ENCODE data around the gene ARID1B.
A peak's percentile ranks its signal among the peaks of the same experiment; 100 is the strongest.

The ARID1B gene

GRCh38 chr6:156881687-156882629 is 104.8 kb downstream of the ARID1B start:
- no peak for DNase-seq

GRCh38 chr6:156883497-156884252 is 106.5 kb downstream of the ARID1B start:
- DNase-seq, result peak; percentile 39

- DNase-seq, result no peak
These were observed 107.1 kb downstream of the ARID1B start for GRCh38 chr6:156884306-156884705.

- DNase-seq, result no peak
These were observed 108.4 kb downstream of the ARID1B start for GRCh38 chr6:156885562-156885961.

- DNase-seq, result no peak
These were observed 109.2 kb downstream of the ARID1B start for GRCh38 chr6:156886409-156886808.

- no peak for DNase-seq
These were observed 110.6 kb downstream of the ARID1B start for GRCh38 chr6:156887623-156888269.

GRCh38 chr6:156889469-156889868 is 112.3 kb downstream of the ARID1B start:
- peak; percentile 41 for DNase-seq

GRCh38 chr6:156889986-156890385 is 112.8 kb downstream of the ARID1B start:
- DNase-seq, result no peak

- DNase-seq, result no peak
These were observed 113.6 kb downstream of the ARID1B start for GRCh38 chr6:156890627-156891314.

GRCh38 chr6:156897907-156898531 is 120.8 kb downstream of the ARID1B start:
- DNase-seq, result no peak

- no peak for DNase-seq
These were observed 121.9 kb downstream of the ARID1B start for GRCh38 chr6:156899071-156899470.

- no peak for DNase-seq
These were observed 122.5 kb downstream of the ARID1B start for GRCh38 chr6:156899532-156900135.

GRCh38 chr6:156900292-156900691 is 123.1 kb downstream of the ARID1B start:
- DNase-seq, result no peak

GRCh38 chr6:156901309-156902019 is 124.3 kb downstream of the ARID1B start:
- DNase-seq, result no peak

- DNase-seq, result no peak
These were observed 125.6 kb downstream of the ARID1B start for GRCh38 chr6:156902782-156903181.

GRCh38 chr6:156904176-156904967 is 127.2 kb downstream of the ARID1B start:
- DNase-seq, result no peak

- DNase-seq, result no peak
These were observed 128.6 kb downstream of the ARID1B start for GRCh38 chr6:156905801-156906200.

- no peak for DNase-seq
These were observed 129.3 kb downstream of the ARID1B start for GRCh38 chr6:156906451-156906850.

- no peak for DNase-seq
These were observed 132.2 kb downstream of the ARID1B start for GRCh38 chr6:156909212-156910010.

GRCh38 chr6:156910011-156910334 is 132.8 kb downstream of the ARID1B start:
- no peak for DNase-seq

Measured in NCI-H748 treated with DMSO at 0.1 percent for 48 hours (cell line).